Thyroid gland (tissue), 4 donors: ENCODE measurements around the gene ZBTB7C. TPM values are rescaled to one million over a fixed set of nuclear protein-coding genes. Genes with fewer than 3 reads are reported as not detected.

Experiments
- DNase-seq, 2 donors: peaks; one replicate each; pipeline ENCODE4 v3.0.0-alpha.2; 2019
- H3K27ac ChIP-seq, 3 donors: fragments of 200-600 bp; sonication (generic); 1 replicate in 2 of 3; 2 replicates in 1 of 3; pipeline ENCODE4 v1.5.1; 2016 to 2019; ENCODE audit warnings: mild to moderate bottlenecking in 1 of 3, moderate library complexity in 1 of 3
- H3K27me3 ChIP-seq: fragments of 200-600 bp; sonication (generic); one replicate; pipeline ENCODE4 v1.5.1; 2019
- H3K36me3 ChIP-seq, 2 donors: fragments of 200-600 bp; sonication (generic); one replicate each; pipeline ENCODE4 v1.5.1; 2016 to 2019
- H3K4me1 ChIP-seq, 2 donors: fragments of 200-600 bp; sonication (generic); one replicate each; pipeline ENCODE4 v1.5.1; 2017 to 2019
- H3K4me3 ChIP-seq, 3 donors: fragments of 200-600 bp; sonication (generic); replicated peaks in 1 of 3; 1 replicate in 2 of 3; 2 replicates in 1 of 3; pipeline ENCODE4 v1.5.1; 2016; ENCODE audit warnings: mild to moderate bottlenecking in 1 of 3
- H3K9me3 ChIP-seq: fragments of 200-600 bp; sonication (generic); one replicate; pipeline ENCODE4 v1.5.1; 2017
- CTCF ChIP-seq, 6 experiments: fragments of 200-600 bp in 3 of 6; fragments of 450-650 bp in 3 of 6; sonication (generic) in 3 of 6; IDR thresholded peaks; one replicate each; pipeline ENCODE4 v1.5.1; 2016 to 2019; ENCODE audit warnings: antibody characterized with exemption in 6 of 6, mild to moderate bottlenecking in 2 of 6, inconsistent platforms in 1 of 6, moderate library complexity in 1 of 6
- POLR2A ChIP-seq, 2 donors: fragments of 450-650 bp; IDR thresholded peaks; one replicate each; pipeline ENCODE4 v1.6.1; 2017; ENCODE audit warnings: antibody characterized with exemption in 2 of 2, mild to moderate bottlenecking in 2 of 2, moderate library complexity in 1 of 2
- WGBS, 2 donors: methylation state at CpG; one replicate each; pipeline ENCODE4 v1.1.5; 2017; 5-methylcytosine and 5-hydroxymethylcytosine counted together
- intact Hi-C: fragments of 100-400 bp; cut with DNase I; formaldehyde crosslinking; loops from one replicate; pipeline ENCODE4 v1.15.1; 2023
- total RNA-seq, 4 donors: library from RNA; depleted of rRNA; stranded (reverse); fragments of >200 nt; gene quantifications; one replicate each; pipeline ENCODE4 v1.2.3, GENCODE V29; 2016

ZBTB7C gene
- total RNA-seq, 4 donors from 2014 or later: 41.7 to 66.7 (median 49.5) TPM

DNA sequence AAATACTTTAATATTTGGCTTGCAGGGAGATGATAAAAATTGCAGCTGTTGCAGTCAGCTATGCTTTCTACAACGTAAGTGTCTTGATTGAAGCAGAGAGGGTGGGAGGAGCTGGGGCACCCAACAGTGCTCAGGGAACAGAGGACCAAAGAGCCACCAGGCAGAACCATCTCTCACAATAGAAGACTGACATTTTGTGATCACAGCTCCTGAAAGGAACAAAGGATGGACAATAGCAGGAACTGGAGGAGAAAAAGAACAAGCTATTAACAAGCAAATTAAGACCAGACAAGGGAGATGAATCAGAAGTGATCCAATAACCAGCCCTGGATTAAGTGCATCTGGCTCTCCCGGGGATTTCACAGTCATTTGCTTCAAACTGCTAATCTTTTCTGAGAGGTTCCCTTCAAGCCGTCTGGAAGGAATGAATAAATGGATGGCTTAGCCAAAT lies 413.1 kb downstream of the ZBTB7C start:
- Histone ChIP-seq H3K27me3 (no peaks in the 10 kb centered on the region), H3K9me3 (no peaks in the 10 kb centered on the region), H3K27ac (no peak overlapping the region), H3K4me3 (no peak overlapping the region), H3K4me1 (no peaks in the 10 kb centered on the region), H3K36me3 (no peaks in the 10 kb centered on the region)
- intact Hi-C loops: no loop called here
- no peak for DNase-seq
- no peak for TF ChIP-seq POLR2A (IDR thresholded peaks at IDR 0.05)
- TF ChIP-seq CTCF (IDR thresholded peaks at IDR 0.05): no peak
- WGBS, 2 donors: 40 to 51% methylated on average over 3 of the region's 3 CpGs

DNA sequence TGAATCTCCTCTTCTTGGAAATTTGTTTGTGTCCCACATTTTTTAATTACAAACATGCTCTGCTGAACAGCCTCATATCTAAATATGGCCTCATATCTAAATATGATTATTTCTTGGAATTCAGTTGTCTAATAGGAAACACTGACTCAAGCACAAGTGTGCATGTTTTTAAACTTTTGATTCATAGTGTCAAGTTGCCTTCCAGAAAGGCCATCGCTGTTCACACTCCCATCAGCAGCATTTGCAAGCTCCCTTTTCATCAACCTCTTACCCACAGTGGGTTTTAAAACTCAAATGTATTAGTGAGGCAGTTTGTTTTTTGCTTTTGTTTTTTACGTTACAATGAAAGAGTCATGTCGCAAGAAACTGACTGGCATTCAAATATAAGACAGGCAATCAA lies 413.5 kb downstream of the ZBTB7C start:
- TF ChIP-seq POLR2A (IDR thresholded peaks at IDR 0.05): no peak
- intact Hi-C loops: no loop called here
- no peak overlapping the region for H3K4me3 ChIP-seq
- WGBS, 2 donors: 90 to 92% methylated on average over 3 of the region's 3 CpGs
- DNase-seq: no peak
- H3K9me3 ChIP-seq: no peaks in the 10 kb centered on the region
- H3K27ac ChIP-seq: no peak overlapping the region
- H3K27me3 ChIP-seq: no peaks in the 10 kb centered on the region
- no peaks in the 10 kb centered on the region for H3K4me1 ChIP-seq
- H3K36me3 ChIP-seq: no peaks in the 10 kb centered on the region

DNA sequence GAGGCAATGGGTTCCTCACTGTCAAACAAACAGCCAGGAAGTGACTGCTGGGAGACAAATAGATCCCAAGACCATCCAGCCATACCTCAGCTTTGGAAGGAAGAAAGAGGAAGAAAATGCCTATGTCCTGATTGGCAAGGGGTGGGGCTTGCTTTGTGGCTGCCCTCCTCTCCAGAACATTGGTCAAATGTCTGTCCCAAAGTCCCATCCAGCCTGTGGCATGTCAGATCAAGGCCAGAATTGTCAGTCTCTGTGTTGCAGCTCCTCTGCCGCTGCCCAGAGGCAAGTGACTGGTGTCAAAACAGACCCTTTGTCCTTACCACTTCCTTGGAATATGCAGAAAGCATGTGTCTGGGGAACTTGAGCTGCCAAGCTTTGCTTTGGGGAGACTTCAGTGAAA lies 415.8 kb downstream of the ZBTB7C start:
- DNase-seq: no peak
- TF ChIP-seq POLR2A (IDR thresholded peaks at IDR 0.05): no peak
- TF ChIP-seq CTCF (IDR thresholded peaks at IDR 0.05): no peak
- Histone ChIP-seq H3K27ac (no peak overlapping the region), H3K27me3 (no peaks in the 10 kb centered on the region), H3K4me3 (no peak overlapping the region), H3K9me3 (no peaks in the 10 kb centered on the region), H3K36me3 (no peaks in the 10 kb centered on the region), H3K4me1 (no peaks in the 10 kb centered on the region)
- intact Hi-C loops: no loop called here
- 87 to 89% methylated on average over 1 of the region's 1 CpG for WGBS, 2 donors

DNA sequence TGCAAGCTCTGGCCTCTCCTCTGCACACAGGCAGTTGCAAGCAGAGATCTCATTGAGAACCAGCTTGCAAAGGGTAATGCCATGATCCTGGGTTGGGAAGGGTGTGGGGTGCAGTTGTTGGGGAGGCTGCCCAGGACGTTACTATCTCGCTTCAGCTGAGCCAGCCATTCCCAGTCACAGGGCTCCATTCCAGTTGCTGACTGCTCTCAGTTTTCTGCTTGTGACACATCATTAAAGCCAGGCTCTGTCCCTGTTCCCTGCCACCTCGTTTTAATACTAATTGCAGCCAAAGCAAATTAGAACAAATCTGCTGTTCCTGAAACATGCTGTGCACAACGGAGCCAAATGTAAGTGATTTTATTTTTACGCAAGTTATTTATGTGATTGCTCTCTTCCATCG lies 416.2 kb downstream of the ZBTB7C start:
- TF ChIP-seq CTCF (IDR thresholded peaks at IDR 0.05): no peak
- TF ChIP-seq POLR2A (IDR thresholded peaks at IDR 0.05): no peak
- DNase-seq: no peak
- H3K4me1 ChIP-seq: no peaks in the 10 kb centered on the region
- WGBS, 2 donors: 79 to 90% methylated on average over 6 of the region's 6 CpGs
- H3K27ac ChIP-seq: no peak overlapping the region
- intact Hi-C loops: no loop called here
- no peaks in the 10 kb centered on the region for H3K9me3 ChIP-seq
- H3K36me3 ChIP-seq: no peaks in the 10 kb centered on the region
- H3K27me3 ChIP-seq: no peaks in the 10 kb centered on the region
- H3K4me3 ChIP-seq: no peak overlapping the region

DNA sequence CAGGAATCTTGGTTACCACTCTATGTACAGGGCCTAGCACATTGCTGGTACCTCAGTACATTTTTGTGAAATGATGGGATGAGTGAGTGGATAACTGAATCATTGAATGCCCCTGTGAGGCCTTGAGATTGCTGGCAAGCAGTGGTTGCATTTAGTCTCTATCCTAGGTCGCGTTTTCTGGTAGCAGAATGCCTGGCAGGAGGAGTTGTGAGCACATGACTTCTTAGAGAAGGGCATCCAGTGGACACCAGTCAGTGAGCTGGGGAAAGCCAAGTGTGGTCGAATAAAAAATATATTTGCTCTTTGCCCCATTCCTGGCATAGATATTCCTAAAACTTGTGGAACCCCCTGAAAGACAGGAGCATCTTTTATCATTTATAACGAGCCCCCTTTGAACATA lies 416.9 kb downstream of the ZBTB7C start:
- Histone ChIP-seq H3K4me3 (no peak overlapping the region), H3K36me3 (no peaks in the 10 kb centered on the region), H3K27me3 (no peaks in the 10 kb centered on the region), H3K4me1 (no peaks in the 10 kb centered on the region), H3K9me3 (no peaks in the 10 kb centered on the region), H3K27ac (no peak overlapping the region)
- intact Hi-C loops: no loop called here
- WGBS, 2 donors: 92 to 95% methylated on average over 4 of the region's 4 CpGs
- no peak for DNase-seq
- TF ChIP-seq POLR2A (IDR thresholded peaks at IDR 0.05): no peak
- TF ChIP-seq CTCF (IDR thresholded peaks at IDR 0.05): no peak

DNA sequence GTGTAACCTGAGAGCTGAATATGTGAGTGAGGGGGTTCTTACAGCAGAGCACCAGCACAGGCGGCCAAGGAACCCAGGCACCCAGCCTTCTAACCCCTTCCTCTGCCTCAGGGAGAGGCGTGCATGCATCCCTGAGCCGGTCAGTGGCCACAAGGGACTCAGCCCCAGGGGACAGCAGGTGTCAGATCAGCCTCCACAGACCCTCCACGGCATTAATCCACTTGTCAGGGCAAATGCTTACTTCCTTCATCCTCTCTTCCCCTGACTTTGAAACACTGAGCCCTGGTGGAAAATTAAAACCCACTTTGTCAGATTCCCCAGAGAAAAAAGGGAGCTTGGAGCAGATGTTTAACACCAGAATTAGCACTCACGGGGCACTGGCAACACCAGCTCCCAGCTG lies 418.2 kb downstream of the ZBTB7C start:
- no peak for DNase-seq
- no peaks in the 10 kb centered on the region for H3K36me3 ChIP-seq
- H3K4me3 ChIP-seq: no peak overlapping the region
- no peak overlapping the region for H3K27ac ChIP-seq
- no peak for TF ChIP-seq POLR2A (IDR thresholded peaks at IDR 0.05)
- intact Hi-C loops: no loop called here
- no peaks in the 10 kb centered on the region for H3K4me1 ChIP-seq
- H3K27me3 ChIP-seq: no peaks in the 10 kb centered on the region
- H3K9me3 ChIP-seq: no peaks in the 10 kb centered on the region
- 75 to 78% methylated on average over 5 of the region's 5 CpGs for WGBS, 2 donors
